ENCODE data around the gene CSDE1. TPM values are rescaled to one million over a fixed set of nuclear protein-coding genes. Genes with fewer than 3 reads are reported as not detected.

CSDE1 gene
- total RNA-seq, 1 experiment from 2014 or later = 402 TPM

- no peak for DNase-seq (ENCODE audit: low spot score)
These were observed 55.0 kb downstream of the CSDE1 start for GRCh38 chr1:114702737-114703136.

GRCh38 chr1:114701931-114702330 lies 55.9 kb downstream of the CSDE1 start:
- DNase-seq (ENCODE audit: low spot score) = no peak

- DNase-seq (ENCODE audit: low spot score) = no peak
These were observed 57.7 kb downstream of the CSDE1 start for GRCh38 chr1:114700036-114700600.

GRCh38 chr1:114696810-114697209 lies 61.0 kb downstream of the CSDE1 start:
- no peak for DNase-seq (ENCODE audit: low spot score)

- DNase-seq (ENCODE audit: low spot score) = peak; percentile 9
These were observed 62.2 kb downstream of the CSDE1 start, which contains the start of gene AMPD1 for GRCh38 chr1:114695430-114696058. Gene AMPD1 (minus strand): TSS chr1:114695546. CDS start chr1:114695471, 75 bp downstream.

- no peak for DNase-seq (ENCODE audit: low spot score)
These were observed 63.1 kb downstream of the CSDE1 start for GRCh38 chr1:114694540-114695310.

GRCh38 chr1:114692947-114693346 lies 64.8 kb downstream of the CSDE1 start:
- DNase-seq (ENCODE audit: low spot score) = no peak

- no peak for DNase-seq (ENCODE audit: low spot score)
These were observed 66.7 kb downstream of the CSDE1 start for GRCh38 chr1:114691061-114691460.

GRCh38 chr1:114690148-114690547 lies 67.6 kb downstream of the CSDE1 start:
- DNase-seq (ENCODE audit: low spot score) = no peak

- no peak for DNase-seq (ENCODE audit: low spot score)
These were observed 69.3 kb downstream of the CSDE1 start for GRCh38 chr1:114688526-114688925.

GRCh38 chr1:114685851-114686250 lies 71.9 kb downstream of the CSDE1 start:
- no peak for DNase-seq (ENCODE audit: low spot score)

- DNase-seq (ENCODE audit: low spot score) = no peak
These were observed 80.1 kb downstream of the CSDE1 start for GRCh38 chr1:114677691-114678090.

- DNase-seq (ENCODE audit: low spot score) = no peak
These were observed 81.7 kb downstream of the CSDE1 start for GRCh38 chr1:114676115-114676514.

- no peak for DNase-seq (ENCODE audit: low spot score)
These were observed 85.9 kb downstream of the CSDE1 start for GRCh38 chr1:114671939-114672275.

- no peak for DNase-seq (ENCODE audit: low spot score)
These were observed 86.5 kb downstream of the CSDE1 start for GRCh38 chr1:114671011-114671938.

GRCh38 chr1:114670083-114671010 lies 87.4 kb downstream of the CSDE1 start:
- peak; percentile 62 for DNase-seq (ENCODE audit: low spot score)

- DNase-seq (ENCODE audit: low spot score) = no peak
These were observed 88.2 kb downstream of the CSDE1 start, which contains the start of gene DENND2C for GRCh38 chr1:114669562-114670082. Gene DENND2C (minus strand): TSS chr1:114670049. CDS start chr1:114625984, 44,065 bp downstream.

GRCh38 chr1:114668784-114669561 lies 88.8 kb downstream of the CSDE1 start:
- DNase-seq (ENCODE audit: low spot score) = peak; percentile 1

- DNase-seq (ENCODE audit: low spot score) = no peak
These were observed 89.4 kb downstream of the CSDE1 start for GRCh38 chr1:114668373-114668772.

GRCh38 chr1:114666954-114667353 lies 90.8 kb downstream of the CSDE1 start:
- DNase-seq (ENCODE audit: low spot score) = no peak
